Fibroblast of lung (primary cell): Measurements from ENCODE around the gene UBE2QL1. TPM values are rescaled to one million over a fixed set of nuclear protein-coding genes. Genes with fewer than 3 reads are reported as not detected.

ENCODE experiments used
- DNase-seq, 2 donors: peaks; one replicate each; pipeline versions ENCODE4 v3.0.0 to v3.0.0-alpha.2; 2010; ENCODE audit warnings: low read depth in 2 of 2
- H2AFZ ChIP-seq: 2 replicates; pipeline ENCODE4 v1.5.1; 2012; ENCODE audit warnings: low read length, control low read depth, inconsistent platforms
- H3K27ac ChIP-seq: 2 replicates; pipeline ENCODE4 v1.5.1; 2011; ENCODE audit warnings: low read length, control low read depth; ENCODE audit not compliant: insufficient read depth
- H3K27me3 ChIP-seq: 2 replicates; pipeline ENCODE4 v1.5.1; 2011; ENCODE audit warnings: mild to moderate bottlenecking, low read length; ENCODE audit not compliant: control insufficient read depth, insufficient read depth
- H3K36me3 ChIP-seq: 2 replicates; pipeline ENCODE4 v1.5.1; 2011; ENCODE audit warnings: low read length; ENCODE audit not compliant: control insufficient read depth, insufficient read depth
- H3K4me1 ChIP-seq: 2 replicates; pipeline ENCODE4 v1.5.1; 2011; ENCODE audit warnings: low read length; ENCODE audit not compliant: control insufficient read depth, insufficient read depth; ENCODE audit errors: extremely low read depth
- H3K4me2 ChIP-seq: 2 replicates; pipeline ENCODE4 v1.5.1; 2011; ENCODE audit warnings: low read length, control low read depth; ENCODE audit not compliant: insufficient read depth; ENCODE audit errors: extremely low read depth
- H3K4me3 ChIP-seq, 4 experiments: fragments of 200-600 bp in 1 of 4; sonication (generic) in 1 of 4; replicated peaks in 1 of 4; 2 replicates each; pipeline ENCODE4 v1.5.1; 2011 to 2016; ENCODE audit warnings: low read length in 4 of 4, low read depth in 3 of 4, mild to moderate bottlenecking in 3 of 4, control low read depth in 2 of 4, inconsistent platforms in 1 of 4, mixed read lengths in 1 of 4; ENCODE audit not compliant: insufficient read depth in 1 of 4; ENCODE audit errors: control extremely low read depth in 1 of 4
- H3K79me2 ChIP-seq: 2 replicates; pipeline ENCODE4 v1.5.1; 2012; ENCODE audit warnings: mild to moderate bottlenecking, low read length, inconsistent platforms; ENCODE audit not compliant: control insufficient read depth, insufficient read depth
- H3K9ac ChIP-seq: 2 replicates; pipeline ENCODE4 v1.5.1; 2011; ENCODE audit warnings: mild to moderate bottlenecking, low read length, control low read depth; ENCODE audit not compliant: insufficient read depth
- H3K9me3 ChIP-seq: 2 replicates; pipeline ENCODE4 v1.5.1; 2012; ENCODE audit warnings: low read depth, low read length; ENCODE audit not compliant: control insufficient read depth, insufficient read depth
- H4K20me1 ChIP-seq: 2 replicates; pipeline ENCODE4 v1.5.1; 2011; ENCODE audit warnings: low read length; ENCODE audit not compliant: control insufficient read depth, insufficient read depth; ENCODE audit errors: extremely low read depth
- EZH2 ChIP-seq: IDR thresholded peaks from 2 replicates; pipeline ENCODE4 v1.5.1; 2012; ENCODE audit warnings: low read length, control low read depth, mild to moderate bottlenecking; ENCODE audit errors: missing control alignments
- polyA plus RNA-seq, 2 donors: library from polyadenylated mRNA; depleted of rRNA in 1 of 2; stranded (reverse) in 1 of 2; unstranded in 1 of 2; fragments of >200 nt; gene quantifications; 2 replicates each; pipeline ENCODE4 v1.2.1, GENCODE V29; 2011 to 2012; ENCODE audit warnings: missing spikeins in 1 of 2
- total RNA-seq: library from RNA; depleted of rRNA; stranded (reverse); fragments of >200 nt; gene quantifications from 2 replicates; pipeline ENCODE4 v1.2.1, GENCODE V29; 2014
- TF ChIP-seq, protein P1 (sequence below), 2 donors: IDR thresholded peaks in 1 of 2; conservative IDR thresholded peaks in 1 of 2; 1 replicate in 1 of 2; 2 replicates in 1 of 2; pipeline ENCODE4 v1.5.1; 2011 to 2012; ENCODE audit warnings: low read length in 2 of 2, control low read depth in 1 of 2, inconsistent platforms in 1 of 2, low read depth in 1 of 2, mild to moderate bottlenecking in 1 of 2

The UBE2QL1 gene
- total and polyA plus RNA-seq, 2 donors (not counting 1 experiment from before 2014, with no cell fraction given) = not detected

DNA sequence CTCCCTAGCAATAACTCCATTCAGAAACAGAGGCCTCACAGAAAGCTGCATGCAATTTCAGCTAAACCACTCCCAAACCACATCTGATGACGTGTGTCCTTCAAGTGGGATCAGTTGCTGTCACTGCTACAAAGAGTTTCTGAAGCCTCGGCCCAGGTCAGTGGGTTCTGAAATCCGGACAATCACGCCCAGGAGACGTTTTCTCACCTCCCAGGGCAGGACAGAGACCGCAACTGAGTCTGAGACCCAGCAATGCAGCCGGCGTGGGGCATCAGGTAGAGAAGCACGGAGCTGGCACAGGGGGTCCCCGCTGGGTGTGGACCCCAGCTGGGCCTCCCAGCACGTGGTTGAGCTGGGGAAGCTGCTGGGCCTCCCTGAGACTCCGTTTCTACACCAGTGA is 2.6 kb upstream of the UBE2QL1 start:
- no peak overlapping the region for H3K9ac ChIP-seq
- TF ChIP-seq, protein P1, sequence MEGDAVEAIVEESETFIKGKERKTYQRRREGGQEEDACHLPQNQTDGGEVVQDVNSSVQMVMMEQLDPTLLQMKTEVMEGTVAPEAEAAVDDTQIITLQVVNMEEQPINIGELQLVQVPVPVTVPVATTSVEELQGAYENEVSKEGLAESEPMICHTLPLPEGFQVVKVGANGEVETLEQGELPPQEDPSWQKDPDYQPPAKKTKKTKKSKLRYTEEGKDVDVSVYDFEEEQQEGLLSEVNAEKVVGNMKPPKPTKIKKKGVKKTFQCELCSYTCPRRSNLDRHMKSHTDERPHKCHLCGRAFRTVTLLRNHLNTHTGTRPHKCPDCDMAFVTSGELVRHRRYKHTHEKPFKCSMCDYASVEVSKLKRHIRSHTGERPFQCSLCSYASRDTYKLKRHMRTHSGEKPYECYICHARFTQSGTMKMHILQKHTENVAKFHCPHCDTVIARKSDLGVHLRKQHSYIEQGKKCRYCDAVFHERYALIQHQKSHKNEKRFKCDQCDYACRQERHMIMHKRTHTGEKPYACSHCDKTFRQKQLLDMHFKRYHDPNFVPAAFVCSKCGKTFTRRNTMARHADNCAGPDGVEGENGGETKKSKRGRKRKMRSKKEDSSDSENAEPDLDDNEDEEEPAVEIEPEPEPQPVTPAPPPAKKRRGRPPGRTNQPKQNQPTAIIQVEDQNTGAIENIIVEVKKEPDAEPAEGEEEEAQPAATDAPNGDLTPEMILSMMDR (conservative IDR thresholded peaks at IDR 0.05 in 1 of 2, IDR thresholded peaks at IDR 0.05 in 1 of 2; ENCODE audit: low read depth in 1 of 2, low read length in 2 of 2) = no peak
- no peak for TF ChIP-seq EZH2

DNA sequence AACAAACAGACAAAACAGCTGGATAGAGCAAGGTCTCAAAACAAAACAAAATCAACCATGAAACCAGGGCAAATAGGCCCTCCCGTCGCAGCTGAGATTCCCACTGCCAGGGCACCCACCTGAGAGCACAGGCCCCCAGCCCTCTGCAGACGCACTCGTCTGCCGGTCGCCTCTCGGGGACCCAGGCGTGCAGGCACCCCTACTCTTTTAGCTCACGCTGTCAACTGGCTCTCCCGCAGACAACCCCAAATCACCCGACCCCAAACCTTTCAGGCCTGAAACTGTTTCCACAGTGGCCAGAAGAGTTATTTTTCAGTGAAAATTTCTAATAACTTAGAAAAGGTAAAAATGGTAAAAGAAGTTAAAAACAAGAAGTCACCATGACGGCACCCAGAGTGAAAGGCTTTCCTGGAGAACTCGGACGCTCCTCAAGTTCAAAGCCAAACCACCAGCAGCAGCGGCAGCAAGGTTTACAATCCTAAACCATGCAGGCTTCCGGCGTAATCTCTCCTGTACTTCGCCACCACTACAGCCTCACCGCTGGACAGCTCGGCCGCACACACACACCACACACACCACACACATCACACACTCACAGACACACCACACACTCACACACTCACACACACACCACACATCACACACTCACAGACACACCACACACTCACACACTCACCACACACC is 1.9 kb upstream of the UBE2QL1 start:
- no peak for DNase-seq
- H3K4me3 ChIP-seq = no peak overlapping the region
- TF ChIP-seq, protein P1 (conservative IDR thresholded peaks at IDR 0.05 in 1 of 2, IDR thresholded peaks at IDR 0.05 in 1 of 2; ENCODE audit: low read depth in 1 of 2, low read length in 2 of 2) = no peak
- TF ChIP-seq EZH2 = no peak
- H3K27me3 ChIP-seq = peaks cover 17% of the 10 kb centered on the region
- no peak overlapping the region for H3K27ac ChIP-seq
- H3K4me2 ChIP-seq = no peak overlapping the region
- H3K79me2 ChIP-seq = no peaks in the 10 kb centered on the region
- H4K20me1 ChIP-seq = peaks cover 2% of the 10 kb centered on the region
- no peaks in the 10 kb centered on the region for H3K4me1 ChIP-seq
- H3K9me3 ChIP-seq = no peaks in the 10 kb centered on the region
- H3K9ac ChIP-seq = no peak overlapping the region
- H3K36me3 ChIP-seq = no peaks in the 10 kb centered on the region
- H2AFZ ChIP-seq = no peak overlapping the region

More for the DNA sequence above, 2.6 kb upstream of the UBE2QL1 start:
- H3K4me2 ChIP-seq = no peak overlapping the region
- no peaks in the 10 kb centered on the region for H3K36me3 ChIP-seq
- no peak overlapping the region for H3K4me3 ChIP-seq
- no peak overlapping the region for H3K27ac ChIP-seq
- no peaks in the 10 kb centered on the region for H3K79me2 ChIP-seq
- DNase-seq = no peak
- peaks cover 2% of the 10 kb centered on the region for H4K20me1 ChIP-seq
- H3K9me3 ChIP-seq = no peaks in the 10 kb centered on the region
- H3K4me1 ChIP-seq = no peaks in the 10 kb centered on the region
- H3K27me3 ChIP-seq = peaks cover 17% of the 10 kb centered on the region
- no peak overlapping the region for H2AFZ ChIP-seq

DNA sequence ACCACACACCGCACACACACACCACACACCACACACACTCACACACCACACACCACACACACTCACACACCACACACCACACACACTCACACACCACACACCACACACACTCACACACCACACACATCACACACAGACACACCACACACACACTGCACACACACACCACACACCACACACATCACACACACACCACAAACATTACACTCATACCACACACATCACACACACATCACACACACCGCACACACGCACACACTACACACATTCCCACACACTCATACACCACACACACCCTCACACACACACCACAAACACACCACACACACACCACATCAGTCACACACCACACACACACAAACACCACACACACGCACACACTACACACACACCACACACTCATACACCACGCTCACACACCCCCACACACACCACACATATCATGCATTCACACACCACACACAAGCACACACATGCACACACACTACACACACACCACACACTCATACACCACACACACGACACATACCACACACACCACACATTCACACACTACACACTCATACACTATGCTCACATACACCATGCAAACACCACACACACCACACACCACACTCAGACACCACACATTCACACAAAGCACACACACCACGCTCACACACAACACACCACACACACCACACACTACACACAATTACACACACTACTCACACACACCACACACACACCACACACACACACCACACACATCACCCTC is 1.1 kb upstream of the UBE2QL1 start:
- H3K4me3 ChIP-seq = no peak overlapping the region
- no peak for TF ChIP-seq EZH2
- H3K27ac ChIP-seq = no peak overlapping the region
- H3K27me3 ChIP-seq = peaks cover 17% of the 10 kb centered on the region
- no peak overlapping the region for H3K4me2 ChIP-seq
- H3K36me3 ChIP-seq = no peaks in the 10 kb centered on the region
- no peaks in the 10 kb centered on the region for H3K79me2 ChIP-seq
- H2AFZ ChIP-seq = no peak overlapping the region
- H3K9ac ChIP-seq = no peak overlapping the region
- no peak for DNase-seq
- H3K9me3 ChIP-seq = no peaks in the 10 kb centered on the region
- no peaks in the 10 kb centered on the region for H3K4me1 ChIP-seq
- H4K20me1 ChIP-seq = peaks cover 2% of the 10 kb centered on the region
